ENCODE data around the gene THBS2. TPM values are rescaled to one million over a fixed set of nuclear protein-coding genes. Genes with fewer than 3 reads are reported as not detected.

The THBS2 gene
- polyA plus RNA-seq, 1 experiment: 857 TPM

- ChIA-PET POLR2A (no interaction called here), CTCF (interaction anchor here (1.0 kb wide), 1 partner anchor 152 kb away, joined by 3 read pairs; no protein-coding TSS in a partner anchor)
- Histone ChIP-seq H3K4me3 (ENCODE audit: low read depth, low read length) (no peak overlapping the region), H3K27me3 (ENCODE audit: control insufficient read depth, insufficient read depth, low read length) (no peaks in the 10 kb centered on the region), H3K36me3 (ENCODE audit: control insufficient read depth, insufficient read depth, low read length) (peaks cover 8% of the 10 kb centered on the region; the same call in 1 of the 2 replicates)
- TF ChIP-seq CTCF (IDR thresholded peaks at IDR 0.05; ENCODE audit: insufficient read depth, low read depth, low read length): no peak
- DNase-seq (ENCODE audit: low read depth): no peak
These were observed 43.0 kb downstream of the THBS2 start for GRCh38 chr6:169210611-169211010.

DNA sequence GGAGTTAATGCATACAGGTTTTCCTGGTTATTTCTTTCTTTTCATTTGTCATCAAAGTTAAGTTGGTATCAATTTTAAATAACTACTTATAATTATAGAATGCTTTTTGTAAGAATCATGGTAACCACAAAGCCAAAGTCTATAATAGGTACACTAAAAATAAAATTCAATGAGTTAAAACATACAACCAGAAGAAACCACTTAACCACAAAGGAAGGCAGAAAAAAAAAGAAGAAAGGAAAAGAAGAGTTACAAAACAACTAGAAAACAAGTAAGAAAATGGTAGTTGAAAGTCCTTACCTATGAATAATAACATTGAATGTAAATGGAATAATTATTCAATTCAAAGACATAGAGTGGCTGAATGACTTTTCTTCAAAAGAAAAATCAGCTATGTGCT is 45.6 kb downstream of the THBS2 start:
- no peak overlapping the region for H3K4me3 ChIP-seq (ENCODE audit: low read depth, low read length)
- TF ChIP-seq CTCF (IDR thresholded peaks at IDR 0.05; ENCODE audit: insufficient read depth, low read depth, low read length): no peak
- H3K27me3 ChIP-seq (ENCODE audit: control insufficient read depth, insufficient read depth, low read length): no peaks in the 10 kb centered on the region
- CTCF ChIA-PET: no interaction called here
- no peak for DNase-seq (ENCODE audit: low read depth)
- POLR2A ChIA-PET: no interaction called here
- H3K36me3 ChIP-seq (ENCODE audit: control insufficient read depth, insufficient read depth, low read length): no peaks in the 10 kb centered on the region

GRCh38 chr6:169207482-169207881 is 46.2 kb downstream of the THBS2 start:
- H3K4me3 ChIP-seq (ENCODE audit: low read depth, low read length): no peak overlapping the region
- POLR2A ChIA-PET: no interaction called here
- no peak for TF ChIP-seq CTCF (IDR thresholded peaks at IDR 0.05; ENCODE audit: insufficient read depth, low read depth, low read length)
- DNase-seq (ENCODE audit: low read depth): no peak
- CTCF ChIA-PET: interaction anchor here (0.5 kb wide), 1 partner anchor 145 kb away, joined by 4 read pairs; no protein-coding TSS in a partner anchor
- no peaks in the 10 kb centered on the region for H3K27me3 ChIP-seq (ENCODE audit: control insufficient read depth, insufficient read depth, low read length)
- no peaks in the 10 kb centered on the region for H3K36me3 ChIP-seq (ENCODE audit: control insufficient read depth, insufficient read depth, low read length)

DNA sequence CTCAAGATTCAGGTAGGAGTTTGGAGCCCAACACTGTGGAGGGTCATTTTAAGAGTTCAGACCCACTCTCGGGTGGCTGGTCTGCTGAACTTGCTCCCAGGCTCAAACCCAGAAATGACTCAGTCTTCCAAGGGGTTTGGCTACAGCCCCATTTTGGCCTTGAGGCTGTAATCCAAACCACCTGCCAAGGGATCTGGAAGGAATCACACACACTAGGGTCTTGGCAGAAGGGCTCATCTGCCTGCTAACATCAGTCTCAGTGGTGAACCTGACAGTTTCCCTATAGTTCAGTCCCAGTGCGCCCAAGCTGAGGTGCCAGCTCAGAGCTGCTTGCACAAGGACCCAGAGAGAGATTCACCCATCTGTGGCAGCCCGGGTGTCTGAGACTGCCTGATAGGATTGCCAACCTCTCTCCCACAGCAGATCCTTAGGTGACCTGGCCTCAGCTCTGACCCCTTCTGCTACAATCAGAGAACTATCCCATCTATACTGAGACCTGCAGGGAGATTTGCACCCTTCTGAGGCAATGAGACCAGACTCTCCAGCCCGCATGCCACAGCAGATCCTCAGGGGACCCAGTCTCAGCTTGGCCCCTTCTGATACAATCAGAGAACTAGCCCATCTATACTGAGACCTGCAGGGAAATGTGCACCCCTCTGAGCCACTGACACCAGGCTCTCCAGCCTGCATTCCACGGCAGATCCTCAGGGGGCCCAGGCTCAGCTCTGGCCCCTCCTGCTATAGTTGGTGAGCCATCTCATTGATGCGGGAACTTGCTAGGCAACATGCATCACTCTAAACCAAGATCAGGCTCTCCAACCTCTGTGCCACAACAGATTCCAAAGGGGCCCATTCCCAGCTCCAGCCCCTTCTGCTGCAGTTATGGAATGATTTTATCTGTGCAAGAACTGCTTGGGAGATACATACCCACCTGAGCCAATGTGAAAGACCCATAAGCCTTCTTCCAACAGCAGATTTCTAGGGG is 48.2 kb downstream of the THBS2 start:
- H3K27me3 ChIP-seq (ENCODE audit: control insufficient read depth, insufficient read depth, low read length): no peaks in the 10 kb centered on the region
- H3K36me3 ChIP-seq (ENCODE audit: control insufficient read depth, insufficient read depth, low read length): no peaks in the 10 kb centered on the region
- DNase-seq (ENCODE audit: low read depth): peak; percentile 58
- no peak overlapping the region for H3K4me3 ChIP-seq (ENCODE audit: low read depth, low read length)
- ChIA-PET CTCF (interaction anchor here (1.9 kb wide), 1 partner anchor 33 kb away, joined by 6 read pairs; no protein-coding TSS in a partner anchor), POLR2A (no interaction called here)
- no peak for TF ChIP-seq CTCF (IDR thresholded peaks at IDR 0.05; ENCODE audit: insufficient read depth, low read depth, low read length)

DNA sequence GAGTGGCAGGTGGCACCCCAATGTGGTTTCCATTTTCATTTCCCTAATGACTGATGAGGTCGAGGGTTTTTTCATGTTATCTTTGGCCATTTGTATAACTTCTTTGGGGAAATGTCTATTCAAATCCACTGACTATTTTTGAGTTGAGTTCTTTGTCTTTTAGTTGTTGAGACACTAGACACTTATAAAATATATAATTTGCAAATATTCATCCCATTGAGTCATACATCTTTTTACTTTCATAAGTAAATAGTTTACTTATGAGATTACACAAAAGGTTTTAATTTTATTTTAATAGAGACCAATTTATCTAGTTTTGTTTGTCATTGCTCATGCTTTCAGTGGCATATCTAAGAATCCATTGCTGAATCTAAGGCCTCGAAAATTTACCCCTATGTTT is 49.5 kb downstream of the THBS2 start:
- CTCF ChIA-PET: interaction anchor here (0.7 to 1.9 kb wide), 3 partner anchors 9 to 32 kb away, joined by 3 to 6 read pairs (median 4); no protein-coding TSS in a partner anchor
- no peak for DNase-seq (ENCODE audit: low read depth)
- Histone ChIP-seq H3K36me3 (ENCODE audit: control insufficient read depth, insufficient read depth, low read length) (no peaks in the 10 kb centered on the region), H3K27me3 (ENCODE audit: control insufficient read depth, insufficient read depth, low read length) (no peaks in the 10 kb centered on the region), H3K4me3 (ENCODE audit: low read depth, low read length) (no peak overlapping the region)
- POLR2A ChIA-PET: no interaction called here
- no peak for TF ChIP-seq CTCF (IDR thresholded peaks at IDR 0.05; ENCODE audit: insufficient read depth, low read depth, low read length)
